Parathyroid adenoma (tissue), 2 donors: ENCODE results near the gene WASL.

ENCODE experiments used
- H2AFZ ChIP-seq: fragments of 300-600 bp; sonication (generic); one replicate; pipeline ENCODE4 v1.7.0; 2017; ENCODE audit warnings: antibody characterized with exemption, mild to moderate bottlenecking
- H3K27ac ChIP-seq: fragments of 300-600 bp; sonication (generic); one replicate; pipeline ENCODE4 v1.7.0; 2017
- H3K27me3 ChIP-seq: fragments of 300-600 bp; sonication (generic); one replicate; pipeline ENCODE4 v1.7.0; 2017; ENCODE audit warnings: low read length; ENCODE audit not compliant: control insufficient read depth, insufficient read depth
- H3K36me3 ChIP-seq: fragments of 300-600 bp; sonication (generic); one replicate; pipeline ENCODE4 v1.7.0; 2017; ENCODE audit warnings: low read length; ENCODE audit not compliant: control insufficient read depth, insufficient read depth
- H3K4me1 ChIP-seq: fragments of 300-600 bp; sonication (generic); one replicate; pipeline ENCODE4 v1.7.0; 2017; ENCODE audit warnings: control low read depth
- H3K4me2 ChIP-seq: fragments of 300-600 bp; sonication (generic); one replicate; pipeline ENCODE4 v1.7.0; 2017; ENCODE audit warnings: low read length
- H3K4me3 ChIP-seq: fragments of 300-600 bp; sonication (generic); one replicate; pipeline ENCODE4 v1.7.0; 2017; ENCODE audit warnings: low read depth, low read length
- H3K79me2 ChIP-seq: fragments of 300-600 bp; sonication (generic); one replicate; pipeline ENCODE4 v1.7.0; 2017; ENCODE audit warnings: control low read depth
- H3K9ac ChIP-seq: fragments of 300-600 bp; sonication (generic); one replicate; pipeline ENCODE4 v1.7.0; 2017; ENCODE audit warnings: mild to moderate bottlenecking
- H3K9me3 ChIP-seq: fragments of 300-600 bp; sonication (generic); one replicate; pipeline ENCODE4 v1.7.0; 2017; ENCODE audit warnings: low read length; ENCODE audit not compliant: control insufficient read depth
- CTCF ChIP-seq: fragments of 300-600 bp; sonication (generic); IDR thresholded peaks from one replicate; pipeline ENCODE4 v1.7.0; 2017; ENCODE audit warnings: antibody characterized with exemption, mild to moderate bottlenecking
- donor health status: primary hyperparathyroidism.

WASL gene

GRCh38 chr7:123658023-123658422, 90.8 kb downstream of the WASL start:
- Histone ChIP-seq H3K36me3 (no peaks in the 10 kb centered on the region), H3K4me3 (no peak overlapping the region), H3K4me2 (no peak overlapping the region), H3K4me1 (peaks cover 17% of the 10 kb centered on the region), H3K9ac (no peak overlapping the region), H3K27me3 (no peaks in the 10 kb centered on the region), H3K9me3 (no peaks in the 10 kb centered on the region), H2AFZ (no peak overlapping the region), H3K27ac (no peak overlapping the region), H3K79me2 (no peaks in the 10 kb centered on the region)
- no peak for TF ChIP-seq CTCF

DNA sequence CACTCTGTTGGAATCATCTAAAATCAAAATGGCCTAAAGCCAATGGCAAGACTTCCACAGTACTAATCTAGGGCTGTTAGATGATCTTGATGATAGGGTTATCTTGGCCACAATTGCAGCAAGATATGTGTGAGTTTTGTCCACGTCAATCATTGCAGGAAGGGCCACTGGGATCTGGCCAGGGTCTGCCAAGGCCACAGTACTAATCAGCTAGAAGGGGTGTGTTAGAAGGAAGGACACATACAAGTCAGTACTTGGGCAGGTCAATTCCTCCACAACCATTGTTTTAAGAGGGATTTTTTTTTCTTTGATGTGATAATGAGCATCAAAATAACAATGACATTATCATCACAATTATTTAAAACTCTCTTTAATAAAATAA, 91.5 kb downstream of the WASL start:
- no peaks in the 10 kb centered on the region for H3K36me3 ChIP-seq
- no peak overlapping the region for H3K9ac ChIP-seq
- H3K4me2 ChIP-seq: no peak overlapping the region
- H3K27ac ChIP-seq: no peak overlapping the region
- H3K9me3 ChIP-seq: no peaks in the 10 kb centered on the region
- H3K79me2 ChIP-seq: no peaks in the 10 kb centered on the region
- H3K4me1 ChIP-seq: peaks cover 17% of the 10 kb centered on the region
- H2AFZ ChIP-seq: no peak overlapping the region
- H3K4me3 ChIP-seq: no peak overlapping the region
- H3K27me3 ChIP-seq: no peaks in the 10 kb centered on the region
- TF ChIP-seq CTCF: no peak

GRCh38 chr7:123656544-123657303, 92.1 kb downstream of the WASL start:
- no peaks in the 10 kb centered on the region for H3K36me3 ChIP-seq
- peaks cover 17% of the 10 kb centered on the region for H3K4me1 ChIP-seq
- H3K9ac ChIP-seq: no peak overlapping the region
- TF ChIP-seq CTCF: no peak
- H3K4me2 ChIP-seq: no peak overlapping the region
- H3K79me2 ChIP-seq: no peaks in the 10 kb centered on the region
- H2AFZ ChIP-seq: no peak overlapping the region
- no peak overlapping the region for H3K27ac ChIP-seq
- no peaks in the 10 kb centered on the region for H3K9me3 ChIP-seq
- no peak overlapping the region for H3K4me3 ChIP-seq
- H3K27me3 ChIP-seq: no peaks in the 10 kb centered on the region

GRCh38 chr7:123655614-123656013, 93.2 kb downstream of the WASL start, which contains the start of gene LMOD2:
LMOD2 (plus strand) TSS chr7:123655866; CDS start chr7:123655964, 98 bp downstream.
- Histone ChIP-seq H3K9ac (no peak within 1 kb of the TSS), H3K4me3 (no peak within 1 kb of the TSS), H3K36me3 (no peaks in the 10 kb centered on the region), H3K9me3 (no peaks in the 10 kb centered on the region), H3K4me1 (peaks cover 14% of the 10 kb centered on the region), H3K79me2 (no peaks in the 10 kb centered on the region), H3K4me2 (no peak within 1 kb of the TSS), H2AFZ (no peak within 1 kb of the TSS), H3K27ac (no peak within 1 kb of the TSS), H3K27me3 (no peaks in the 10 kb centered on the region)
- no peak for TF ChIP-seq CTCF

DNA sequence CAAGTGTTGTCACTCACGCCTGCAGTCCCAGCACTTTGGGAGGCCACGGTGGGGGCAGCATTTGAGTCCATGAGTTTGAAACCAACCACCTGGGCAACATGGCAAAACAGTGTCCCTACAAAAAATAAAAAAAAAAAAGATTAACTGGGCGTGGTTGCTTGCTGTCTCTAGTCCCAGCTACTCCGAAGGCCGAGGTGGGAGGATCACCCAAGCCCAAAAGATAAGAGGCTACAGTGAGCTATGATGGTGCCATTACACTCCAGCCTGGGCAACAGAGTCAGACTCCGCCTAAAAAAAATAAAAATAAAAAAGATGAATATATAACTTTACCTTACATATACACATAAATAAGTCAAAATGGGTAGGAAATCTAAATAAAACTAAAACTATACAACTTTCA, 95.6 kb downstream of the WASL start:
- H3K27ac ChIP-seq: no peak overlapping the region
- H3K4me3 ChIP-seq: no peak overlapping the region
- H3K27me3 ChIP-seq: no peaks in the 10 kb centered on the region
- no peak overlapping the region for H3K4me2 ChIP-seq
- H3K9ac ChIP-seq: no peak overlapping the region
- no peaks in the 10 kb centered on the region for H3K36me3 ChIP-seq
- TF ChIP-seq CTCF: no peak
- no peak overlapping the region for H2AFZ ChIP-seq
- no peaks in the 10 kb centered on the region for H3K79me2 ChIP-seq
- no peaks in the 10 kb centered on the region for H3K9me3 ChIP-seq
- peaks cover 7% of the 10 kb centered on the region for H3K4me1 ChIP-seq
